Measurements from ENCODE around the gene FEZ2. TPM values are rescaled to one million over a fixed set of nuclear protein-coding genes. Genes with fewer than 3 reads are reported as not detected.

The FEZ2 gene
- total and polyA plus RNA-seq, 2 donors from 2014 or later: 46.4 to 48.3 TPM

GRCh38 chr2:36528766-36529392 lies 69.1 kb downstream of the FEZ2 start:
- Histone ChIP-seq H3K36me3 (ENCODE audit: control insufficient read depth in 2 of 3, insufficient read depth in 3 of 3, low read length in 3 of 3) (peaks cover 0 to 32% (median 11%) of the 10 kb centered on the region in 3 donors), H3K4me1 (ENCODE audit: control insufficient read depth in 2 of 3, insufficient read depth in 2 of 3, low read depth in 1 of 3, low read length in 3 of 3) (no peaks in the 10 kb centered on the region), H3K9ac (ENCODE audit: low read length in 3 of 3) (no peak overlapping the region), H3K9me3 (ENCODE audit: control insufficient read depth in 2 of 3, insufficient read depth in 1 of 3, low read length in 3 of 3) (no peaks in the 10 kb centered on the region), H3K27me3 (ENCODE audit: control insufficient read depth, insufficient read depth, low read length) (no peaks in the 10 kb centered on the region), H3K27ac (ENCODE audit: low read depth in 2 of 2, low read length in 2 of 2) (no peak overlapping the region), H3K4me3 (ENCODE audit: low read length in 3 of 3) (no peak overlapping the region)
- TF ChIP-seq, protein P1, sequence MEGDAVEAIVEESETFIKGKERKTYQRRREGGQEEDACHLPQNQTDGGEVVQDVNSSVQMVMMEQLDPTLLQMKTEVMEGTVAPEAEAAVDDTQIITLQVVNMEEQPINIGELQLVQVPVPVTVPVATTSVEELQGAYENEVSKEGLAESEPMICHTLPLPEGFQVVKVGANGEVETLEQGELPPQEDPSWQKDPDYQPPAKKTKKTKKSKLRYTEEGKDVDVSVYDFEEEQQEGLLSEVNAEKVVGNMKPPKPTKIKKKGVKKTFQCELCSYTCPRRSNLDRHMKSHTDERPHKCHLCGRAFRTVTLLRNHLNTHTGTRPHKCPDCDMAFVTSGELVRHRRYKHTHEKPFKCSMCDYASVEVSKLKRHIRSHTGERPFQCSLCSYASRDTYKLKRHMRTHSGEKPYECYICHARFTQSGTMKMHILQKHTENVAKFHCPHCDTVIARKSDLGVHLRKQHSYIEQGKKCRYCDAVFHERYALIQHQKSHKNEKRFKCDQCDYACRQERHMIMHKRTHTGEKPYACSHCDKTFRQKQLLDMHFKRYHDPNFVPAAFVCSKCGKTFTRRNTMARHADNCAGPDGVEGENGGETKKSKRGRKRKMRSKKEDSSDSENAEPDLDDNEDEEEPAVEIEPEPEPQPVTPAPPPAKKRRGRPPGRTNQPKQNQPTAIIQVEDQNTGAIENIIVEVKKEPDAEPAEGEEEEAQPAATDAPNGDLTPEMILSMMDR (IDR thresholded peaks at IDR 0.05; ENCODE audit: borderline replicate concordance, extremely low read depth, insufficient read depth): no peak
- intact Hi-C loops (cut with DNase I): no loop called here
- FAIRE-seq: no peak
- DNase-seq: peak in 3 of 5 donors; percentile 17 to 53 (median 33)

DNA sequence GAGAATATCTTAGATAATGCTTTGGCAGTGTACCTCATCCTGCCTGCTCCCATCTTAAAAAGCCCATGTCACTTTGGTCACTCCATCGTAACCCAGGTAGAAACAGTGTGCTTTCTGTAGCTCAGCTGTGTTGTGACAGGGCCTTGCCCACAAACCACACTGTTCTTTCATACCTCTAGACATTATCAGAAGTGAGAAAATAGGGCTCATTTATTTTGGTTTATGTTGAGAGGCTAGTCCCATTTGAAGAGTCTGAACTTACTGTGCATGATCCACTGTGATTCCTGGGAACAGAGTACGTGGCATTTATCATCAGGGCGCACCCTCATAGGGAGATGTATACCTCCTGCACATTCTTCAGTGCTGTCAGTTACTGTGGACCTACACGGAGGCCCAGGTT lies 69.7 kb downstream of the FEZ2 start:
- DNase-seq (no peak), FAIRE-seq (no peak)
- no peaks in the 10 kb centered on the region for H3K27me3 ChIP-seq (ENCODE audit: control insufficient read depth, insufficient read depth, low read length)
- peaks cover 0 to 37% (median 14%) of the 10 kb centered on the region in 3 donors for H3K36me3 ChIP-seq (ENCODE audit: control insufficient read depth in 2 of 3, insufficient read depth in 3 of 3, low read length in 3 of 3)
- H3K9me3 ChIP-seq (ENCODE audit: control insufficient read depth in 2 of 3, insufficient read depth in 1 of 3, low read length in 3 of 3): no peaks in the 10 kb centered on the region
- no peaks in the 10 kb centered on the region for H3K4me1 ChIP-seq (ENCODE audit: control insufficient read depth in 2 of 3, insufficient read depth in 2 of 3, low read depth in 1 of 3, low read length in 3 of 3)
- H3K4me3 ChIP-seq (ENCODE audit: low read length in 3 of 3): no peak overlapping the region
- no peak overlapping the region for H3K9ac ChIP-seq (ENCODE audit: low read length in 3 of 3)
- TF ChIP-seq, protein P1 (IDR thresholded peaks at IDR 0.05; ENCODE audit: borderline replicate concordance, extremely low read depth, insufficient read depth): no peak
- H3K27ac ChIP-seq (ENCODE audit: low read depth in 2 of 2, low read length in 2 of 2): no peak overlapping the region
- intact Hi-C loops (cut with DNase I): no loop called here

DNA sequence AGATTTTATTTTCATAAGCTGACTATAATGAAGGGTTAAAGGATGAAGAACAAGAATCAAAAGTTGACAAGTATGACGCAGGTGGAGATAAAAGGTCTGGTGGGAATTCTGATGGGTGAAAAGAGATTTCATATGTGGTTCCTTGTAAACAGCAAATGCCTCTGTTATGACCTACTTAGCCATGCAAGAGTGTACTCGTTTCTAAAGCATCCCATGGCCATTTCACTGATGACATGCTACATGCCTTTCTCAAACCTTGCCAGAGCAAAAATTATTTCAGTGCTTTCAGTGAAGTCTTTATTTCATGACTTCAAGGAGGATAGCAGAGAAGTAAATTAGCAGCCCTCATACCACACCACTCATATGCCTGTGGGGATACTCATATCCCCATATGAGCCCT lies 71.7 kb downstream of the FEZ2 start:
- Histone ChIP-seq H3K4me1 (ENCODE audit: control insufficient read depth in 2 of 3, insufficient read depth in 2 of 3, low read depth in 1 of 3, low read length in 3 of 3) (no peaks in the 10 kb centered on the region), H3K27ac (ENCODE audit: low read depth in 2 of 2, low read length in 2 of 2) (no peak overlapping the region), H3K27me3 (ENCODE audit: control insufficient read depth, insufficient read depth, low read length) (no peaks in the 10 kb centered on the region), H3K9me3 (ENCODE audit: control insufficient read depth in 2 of 3, insufficient read depth in 1 of 3, low read length in 3 of 3) (no peaks in the 10 kb centered on the region), H3K9ac (ENCODE audit: low read length in 3 of 3) (no peak overlapping the region), H3K4me3 (ENCODE audit: low read length in 3 of 3) (no peak overlapping the region), H3K36me3 (ENCODE audit: control insufficient read depth in 2 of 3, insufficient read depth in 3 of 3, low read length in 3 of 3) (peaks cover 0 to 30% (median 26%) of the 10 kb centered on the region in 3 donors)
- intact Hi-C loops (cut with DNase I): no loop called here
- TF ChIP-seq, protein P1 (IDR thresholded peaks at IDR 0.05; ENCODE audit: borderline replicate concordance, extremely low read depth, insufficient read depth): no peak
- FAIRE-seq (no peak), DNase-seq (no peak)

DNA sequence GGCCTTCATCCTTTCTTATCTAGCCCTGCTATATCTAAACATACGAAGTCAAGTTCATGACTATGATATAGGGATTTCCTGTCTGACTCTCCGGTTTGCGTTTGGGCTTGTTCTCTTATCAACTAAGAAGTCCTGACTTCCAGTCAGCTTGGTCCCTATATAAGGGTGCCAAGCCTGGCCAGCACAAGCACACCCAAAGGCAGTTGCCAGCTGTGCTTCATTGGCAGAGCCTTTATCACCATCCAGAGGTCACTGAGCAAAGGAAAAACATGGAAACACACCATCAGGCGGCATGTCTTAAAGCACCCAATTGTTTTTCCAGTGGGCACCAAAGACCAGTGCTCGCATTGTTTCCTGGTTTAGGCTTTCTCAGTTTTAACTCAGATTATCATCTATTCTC lies 72.7 kb downstream of the FEZ2 start:
- TF ChIP-seq, protein P1 (IDR thresholded peaks at IDR 0.05; ENCODE audit: borderline replicate concordance, extremely low read depth, insufficient read depth): no peak
- Histone ChIP-seq H3K9ac (ENCODE audit: low read length in 3 of 3) (no peak overlapping the region), H3K9me3 (ENCODE audit: control insufficient read depth in 2 of 3, insufficient read depth in 1 of 3, low read length in 3 of 3) (no peaks in the 10 kb centered on the region), H3K27me3 (ENCODE audit: control insufficient read depth, insufficient read depth, low read length) (no peaks in the 10 kb centered on the region), H3K4me3 (ENCODE audit: low read length in 3 of 3) (no peak overlapping the region), H3K27ac (ENCODE audit: low read depth in 2 of 2, low read length in 2 of 2) (no peak overlapping the region), H3K4me1 (ENCODE audit: control insufficient read depth in 2 of 3, insufficient read depth in 2 of 3, low read depth in 1 of 3, low read length in 3 of 3) (no peaks in the 10 kb centered on the region), H3K36me3 (ENCODE audit: control insufficient read depth in 2 of 3, insufficient read depth in 3 of 3, low read length in 3 of 3) (peaks cover 0 to 33% (median 27%) of the 10 kb centered on the region in 3 donors)
- FAIRE-seq (no peak), DNase-seq (no peak)
- intact Hi-C loops (cut with DNase I): no loop called here
